Heart left ventricle (tissue), 13 donors: ENCODE data around the gene CCT3.

Source experiments
- POLR2A ChIP-seq, 2 donors: fragments of 450-650 bp; IDR thresholded peaks; one replicate each; pipeline ENCODE4 v1.6.1; 2017; ENCODE audit warnings: antibody characterized with exemption in 2 of 2, mild to moderate bottlenecking in 2 of 2, moderate library complexity in 2 of 2
- TF ChIP-seq, protein P1 (sequence below), 12 donors: fragments of 200-600 bp; sonication (generic) in 4 of 12; IDR thresholded peaks; one replicate each; pipeline versions ENCODE4 v1.5.0 to v1.8.0; 2018 to 2022; ENCODE audit warnings: antibody characterized with exemption in 12 of 12, mild to moderate bottlenecking in 5 of 12
- donor health status: ischemic (EF 13 %, LVEDD 7.1; RV severe dilation, severe dysfunction).
- donor health status: DM: no; HTN: yes; CAD: no.
- donor health status: DM: no; HTN: no; CAD: no.
- donor health status: ischemic (EF 25% LVEDD 6.9; RV normal size, moderate dysfunction).
- donor health status: ischemic (EF 25% LVEDD 5.7; RV mildly dilated, moderate dysfunction).
- donor health status: ischemic (EF 35%, LVEDD 5.7; RV mildly dilated, moderate dysfunction).
- donor health status: nonischemic (EF 11% LVEDD 7.7; RV severe dilation, severe dysfunction).
- donor health status: DM: yes; HTN: yes; CAD: no.
- donor health status: PGD.
- donor health status: ischemic (EF 29% LVEDD 5.4; RV normal size, mild dysfunction).
- donor health status: nonischemic (EF 23%, LVEDD 6.1; RV moderate dilation, normal function).

GRCh38 chr1:156346636-156347035 is 8.5 kb upstream of the CCT3 start:
- TF ChIP-seq, protein P1, sequence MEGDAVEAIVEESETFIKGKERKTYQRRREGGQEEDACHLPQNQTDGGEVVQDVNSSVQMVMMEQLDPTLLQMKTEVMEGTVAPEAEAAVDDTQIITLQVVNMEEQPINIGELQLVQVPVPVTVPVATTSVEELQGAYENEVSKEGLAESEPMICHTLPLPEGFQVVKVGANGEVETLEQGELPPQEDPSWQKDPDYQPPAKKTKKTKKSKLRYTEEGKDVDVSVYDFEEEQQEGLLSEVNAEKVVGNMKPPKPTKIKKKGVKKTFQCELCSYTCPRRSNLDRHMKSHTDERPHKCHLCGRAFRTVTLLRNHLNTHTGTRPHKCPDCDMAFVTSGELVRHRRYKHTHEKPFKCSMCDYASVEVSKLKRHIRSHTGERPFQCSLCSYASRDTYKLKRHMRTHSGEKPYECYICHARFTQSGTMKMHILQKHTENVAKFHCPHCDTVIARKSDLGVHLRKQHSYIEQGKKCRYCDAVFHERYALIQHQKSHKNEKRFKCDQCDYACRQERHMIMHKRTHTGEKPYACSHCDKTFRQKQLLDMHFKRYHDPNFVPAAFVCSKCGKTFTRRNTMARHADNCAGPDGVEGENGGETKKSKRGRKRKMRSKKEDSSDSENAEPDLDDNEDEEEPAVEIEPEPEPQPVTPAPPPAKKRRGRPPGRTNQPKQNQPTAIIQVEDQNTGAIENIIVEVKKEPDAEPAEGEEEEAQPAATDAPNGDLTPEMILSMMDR (IDR thresholded peaks at IDR 0.05) = no peak
- no peak for TF ChIP-seq POLR2A (IDR thresholded peaks at IDR 0.05)
